Activated CD8-positive, alpha-beta memory T cell treated with anti-CD3 and anti-CD28 coated beads, Interleukin-2, amount 50 U/mL, for 48 hours (primary cell): ENCODE measurements around the gene MRAP2.

ENCODE experiments used
- DNase-seq: peaks from one replicate; pipeline ENCODE4 v3.0.0-alpha.2; 2020

MRAP2 gene

DNA sequence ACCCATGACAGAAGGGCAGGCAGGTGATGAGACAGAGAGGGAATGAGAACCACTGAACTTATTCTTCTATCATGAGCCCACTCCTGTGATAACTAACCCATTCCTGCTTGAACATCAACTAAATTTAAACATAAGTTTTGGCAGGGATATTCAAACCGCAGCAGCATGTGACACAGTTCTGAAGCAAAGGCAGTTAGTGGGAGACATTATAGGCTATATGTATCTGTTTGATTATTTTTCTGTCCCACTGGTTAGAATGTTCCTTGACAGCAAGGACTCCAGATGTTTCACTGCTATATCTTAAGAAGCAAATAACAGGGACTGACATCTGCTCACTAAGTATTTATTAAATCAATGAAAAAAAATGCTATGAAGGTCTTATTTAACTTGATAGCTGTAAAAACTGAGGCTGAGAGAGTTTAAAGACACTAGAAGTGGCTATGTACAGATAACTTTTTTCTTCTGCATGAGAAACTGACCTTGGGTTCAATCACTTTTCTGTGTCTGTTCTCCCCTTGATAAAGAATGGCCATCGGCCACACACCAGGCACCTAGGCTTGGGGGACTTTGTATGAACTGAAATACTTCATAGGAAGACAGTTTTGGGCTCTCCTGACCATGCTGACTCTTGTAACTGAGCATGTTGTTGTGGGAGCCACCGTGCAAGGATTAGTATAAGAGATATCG, 102.9 kb downstream of the MRAP2 start:
- no peak for DNase-seq

DNA sequence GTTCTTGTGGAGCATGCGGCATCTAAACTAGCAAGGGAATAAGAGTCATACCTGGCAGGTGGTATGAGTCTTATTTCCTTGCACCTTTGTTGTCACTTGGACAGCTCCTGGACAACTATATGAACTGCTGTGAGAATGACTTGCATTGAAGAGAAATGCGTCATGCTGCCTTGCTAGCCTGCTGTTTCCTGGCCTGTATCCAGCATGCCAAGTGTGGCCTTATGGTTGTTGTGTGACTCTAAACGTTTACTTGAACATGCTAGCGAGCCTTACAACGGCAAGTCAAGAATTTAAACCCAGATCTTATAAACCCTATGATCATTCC, 103.4 kb downstream of the MRAP2 start:
- DNase-seq: no peak

DNA sequence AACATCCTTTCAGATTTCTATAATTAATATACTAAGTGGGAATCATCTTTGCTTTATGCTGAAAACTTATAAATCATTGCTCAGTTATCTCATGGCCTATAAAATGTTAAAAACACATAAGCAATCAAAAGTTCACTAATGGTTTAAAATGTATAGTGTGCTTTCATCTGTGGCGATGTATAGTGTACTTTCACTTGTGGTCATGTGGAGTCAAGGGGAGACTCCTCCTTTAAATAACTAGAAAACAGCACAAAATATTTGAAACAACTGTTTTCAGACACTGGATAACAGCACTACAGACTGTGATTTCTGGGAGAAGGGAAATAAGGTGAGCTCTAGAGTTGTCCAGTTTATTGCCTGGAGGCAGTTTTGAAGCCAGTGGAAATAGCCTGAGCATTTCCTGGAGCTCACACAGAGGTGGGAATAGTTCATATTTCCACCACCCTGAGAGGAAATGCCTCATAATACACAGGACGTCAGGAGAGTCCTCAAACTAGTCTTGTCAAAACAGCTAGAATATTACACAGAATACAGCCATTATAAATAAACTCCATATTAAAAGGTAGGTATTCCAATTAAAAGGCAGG, 104.5 kb downstream of the MRAP2 start:
- DNase-seq: no peak

DNA sequence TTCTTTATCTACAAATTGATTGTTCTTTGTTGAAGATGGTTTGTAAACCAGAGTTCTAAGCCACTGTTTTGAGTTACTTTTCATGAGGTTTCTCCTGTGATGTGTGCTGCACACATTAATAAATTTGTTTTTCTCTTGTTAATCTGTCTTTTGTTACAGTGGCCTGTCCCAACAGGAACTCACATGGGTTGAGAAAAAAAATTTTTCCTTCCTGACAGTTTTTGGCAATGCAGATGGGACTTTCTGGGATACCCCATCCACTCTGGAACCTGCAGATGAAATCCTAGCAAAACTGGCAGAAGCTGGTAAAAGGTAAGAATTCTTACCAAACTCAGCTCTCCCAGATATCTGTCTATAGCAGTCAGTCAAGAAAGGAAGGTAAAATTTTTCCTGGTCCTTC, 105.7 kb downstream of the MRAP2 start:
- DNase-seq: no peak
